GM19463 (cell line): ENCODE results near the gene GRID1.
A peak's percentile ranks its signal among the peaks of the same experiment; 100 is the strongest.

ENCODE experiments used
- ATAC-seq: cut with Tn5 transposase; IDR thresholded peaks from one replicate; pipeline ENCODE4 v1.9.1; 2021; ENCODE audit warnings: mild to moderate bottlenecking, moderate library complexity; ENCODE audit not compliant: unreplicated experiment

The GRID1 gene

GRCh38 chr10:86355571-86356038 is 11.0 kb downstream of the GRID1 start:
- ATAC-seq, result no peak

- ATAC-seq, result peak; percentile 51
Observed at GRCh38 chr10:86354761-86355540, 11.6 kb downstream of the GRID1 start.

GRCh38 chr10:86353506-86354485 is 12.8 kb downstream of the GRID1 start:
- ATAC-seq, result no peak

GRCh38 chr10:86350897-86351296 is 15.7 kb downstream of the GRID1 start:
- ATAC-seq, result no peak

- ATAC-seq, result no peak
Observed at GRCh38 chr10:86349940-86350630, 16.5 kb downstream of the GRID1 start.

- peak; percentile 56 for ATAC-seq
Observed at GRCh38 chr10:86349474-86349873, 17.1 kb downstream of the GRID1 start.

- no peak for ATAC-seq
Observed at GRCh38 chr10:86348321-86349210, 18.0 kb downstream of the GRID1 start.

- no peak for ATAC-seq
Observed at GRCh38 chr10:86347856-86348255, 18.7 kb downstream of the GRID1 start.

GRCh38 chr10:86346799-86347665 is 19.6 kb downstream of the GRID1 start:
- ATAC-seq, result no peak

- ATAC-seq, result no peak
Observed at GRCh38 chr10:86345859-86346798, 20.5 kb downstream of the GRID1 start.

GRCh38 chr10:86345296-86345858 is 21.2 kb downstream of the GRID1 start:
- no peak for ATAC-seq

GRCh38 chr10:86344714-86345161 is 21.9 kb downstream of the GRID1 start:
- no peak for ATAC-seq

- no peak for ATAC-seq
Observed at GRCh38 chr10:86344281-86344680, 22.3 kb downstream of the GRID1 start.

GRCh38 chr10:86343761-86344160 is 22.8 kb downstream of the GRID1 start:
- ATAC-seq, result no peak

GRCh38 chr10:86342111-86342863 is 24.3 kb downstream of the GRID1 start:
- ATAC-seq, result no peak

- ATAC-seq, result no peak
Observed at GRCh38 chr10:86341361-86341811, 25.2 kb downstream of the GRID1 start.

- no peak for ATAC-seq
Observed at GRCh38 chr10:86340991-86341260, 25.7 kb downstream of the GRID1 start.
